Activated naive CD4-positive, alpha-beta T cell treated with anti-CD3 and anti-CD28 coated beads, Interleukin-2, amount 50 U/mL, for 24 hours (primary cell): ENCODE measurements around the gene CHST13.

ENCODE experiments used
- H3K27ac Mint-ChIP-seq: one replicate; pipeline ENCODE4 v1.8.0; 2021; ENCODE audit warnings: mild to moderate bottlenecking, mixed read lengths
- H3K27me3 Mint-ChIP-seq: one replicate; pipeline ENCODE4 v1.8.0; 2021; ENCODE audit warnings: mixed read lengths
- H3K36me3 Mint-ChIP-seq: one replicate; pipeline ENCODE4 v1.8.0; 2021; ENCODE audit warnings: mixed read lengths
- H3K4me1 Mint-ChIP-seq: one replicate; pipeline ENCODE4 v1.8.0; 2021; ENCODE audit warnings: mixed read lengths
- H3K4me3 Mint-ChIP-seq: one replicate; pipeline ENCODE4 v1.8.0; 2021; ENCODE audit warnings: mild to moderate bottlenecking, mixed read lengths
- H3K9me3 Mint-ChIP-seq: one replicate; pipeline ENCODE4 v1.8.0; 2021; ENCODE audit warnings: mixed read lengths

The CHST13 gene

DNA sequence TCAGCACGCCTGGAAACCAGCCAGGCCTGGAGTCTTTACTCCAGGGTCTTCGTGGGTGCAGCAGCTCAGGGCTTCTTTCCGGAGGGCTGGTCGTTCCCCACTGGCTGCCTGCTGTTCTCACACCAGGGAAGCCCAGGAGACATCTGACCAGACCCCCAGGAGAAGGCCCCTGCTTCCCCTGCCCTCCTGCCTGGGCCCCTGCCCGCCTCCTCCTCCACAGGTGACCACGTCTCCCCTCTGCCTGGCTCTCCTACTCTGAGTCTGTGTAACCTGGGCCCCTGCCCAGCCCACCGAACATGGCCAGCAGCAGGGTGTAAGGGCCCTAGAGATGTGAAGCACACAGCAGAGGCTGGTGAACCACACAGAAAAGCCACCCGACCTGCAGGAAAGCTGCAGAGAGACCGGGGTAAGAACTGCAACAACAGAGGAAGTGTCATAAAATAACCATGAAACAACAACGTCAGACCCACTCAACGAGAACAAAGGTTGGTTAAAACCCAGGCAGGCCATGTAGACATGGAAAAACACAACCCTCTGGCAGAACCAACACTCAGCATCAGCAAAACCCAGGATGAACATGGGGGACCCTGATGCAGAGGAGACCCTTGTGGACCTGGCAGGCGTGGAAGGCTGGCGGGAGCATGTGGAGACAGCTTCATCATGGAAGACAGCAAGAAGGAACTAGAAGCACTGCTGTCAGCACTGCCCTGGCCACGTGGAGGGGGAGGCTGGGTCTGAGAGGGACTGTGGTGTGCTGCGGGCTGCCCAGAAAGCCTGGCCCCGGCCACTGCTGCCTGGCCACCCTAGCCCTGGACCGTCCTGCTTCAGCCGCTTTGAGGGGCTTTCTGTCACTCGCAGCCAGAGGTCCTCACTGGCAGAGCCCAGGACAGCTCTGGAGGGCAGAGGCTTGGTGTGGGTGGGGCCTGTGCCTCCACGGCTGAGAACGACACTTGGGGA lies 26.8 kb upstream of the CHST13 start:
- no peaks in the 10 kb centered on the region for H3K27me3 Mint-ChIP-seq
- H3K27ac Mint-ChIP-seq = no peak overlapping the region
- no peaks in the 10 kb centered on the region for H3K9me3 Mint-ChIP-seq
- H3K4me3 Mint-ChIP-seq = no peak overlapping the region
- no peaks in the 10 kb centered on the region for H3K4me1 Mint-ChIP-seq
- H3K36me3 Mint-ChIP-seq = no peaks in the 10 kb centered on the region

DNA sequence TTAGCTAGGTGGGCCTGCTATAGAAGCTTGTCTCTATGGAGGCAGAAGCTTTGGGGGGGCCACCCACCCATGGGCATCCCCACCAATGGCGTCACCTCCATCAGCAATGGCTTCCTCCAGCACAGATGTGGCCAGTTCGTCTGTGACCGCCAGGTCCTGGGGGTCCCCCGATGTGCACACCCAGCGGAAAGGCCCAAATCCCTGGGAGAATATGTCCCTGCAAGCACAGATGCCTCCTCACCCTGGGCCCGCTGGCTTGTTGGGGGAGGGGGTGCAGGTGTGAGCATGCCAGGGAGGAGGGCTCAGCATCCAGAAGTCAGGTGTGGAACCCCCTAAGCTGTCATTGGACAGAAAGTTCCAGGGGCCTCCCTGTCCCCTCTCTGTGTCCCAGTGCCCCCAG lies 26.0 kb upstream of the CHST13 start:
- Mint-ChIP-seq H3K9me3 (no peaks in the 10 kb centered on the region), H3K4me1 (no peaks in the 10 kb centered on the region), H3K27ac (no peak overlapping the region), H3K27me3 (no peaks in the 10 kb centered on the region), H3K36me3 (no peaks in the 10 kb centered on the region), H3K4me3 (no peak overlapping the region)

DNA sequence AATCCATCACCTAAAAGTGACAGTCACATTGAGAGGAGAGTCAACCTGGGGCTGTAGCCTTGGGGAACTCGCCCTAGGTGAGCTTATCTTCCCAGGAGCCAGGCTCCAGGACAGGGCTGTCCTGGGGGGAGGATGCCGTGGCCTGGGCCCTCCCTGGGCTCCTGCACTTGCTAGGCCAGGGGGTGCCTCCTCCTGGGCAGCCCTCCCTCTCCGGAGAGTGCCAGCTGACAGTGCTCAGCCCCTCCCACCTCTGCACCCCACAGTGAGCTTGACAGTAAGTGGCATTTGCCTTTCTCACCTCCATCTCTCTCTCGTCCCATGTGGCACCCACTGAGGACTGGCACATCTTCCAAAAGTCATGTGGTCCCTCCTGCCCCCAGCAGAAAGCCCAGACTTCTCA lies 25.5 kb upstream of the CHST13 start:
- Mint-ChIP-seq H3K4me1 (no peaks in the 10 kb centered on the region), H3K9me3 (no peaks in the 10 kb centered on the region), H3K27ac (no peak overlapping the region), H3K4me3 (no peak overlapping the region), H3K27me3 (no peaks in the 10 kb centered on the region), H3K36me3 (no peaks in the 10 kb centered on the region)

DNA sequence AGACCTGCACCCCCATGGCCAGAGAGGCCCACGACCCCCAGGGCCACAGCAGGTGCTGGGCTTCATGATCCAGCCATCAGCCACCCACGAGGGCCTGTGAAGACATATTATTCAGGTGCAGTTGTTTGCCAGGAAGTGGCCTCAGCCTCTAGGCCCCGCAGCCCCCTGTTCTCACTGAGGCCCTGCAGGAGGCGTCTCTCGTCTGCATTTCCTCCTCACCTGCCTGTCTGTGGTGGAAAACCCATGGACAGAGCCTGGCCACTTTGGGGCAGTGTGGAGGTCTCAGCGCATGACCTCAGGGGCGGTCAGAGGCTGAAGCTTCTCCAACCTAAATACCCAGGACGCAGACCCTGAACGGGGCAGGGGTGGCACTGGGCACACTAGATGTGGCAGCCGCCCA lies 25.0 kb upstream of the CHST13 start:
- Mint-ChIP-seq H3K36me3 (no peaks in the 10 kb centered on the region), H3K9me3 (no peaks in the 10 kb centered on the region), H3K27ac (no peak overlapping the region), H3K4me3 (no peak overlapping the region), H3K4me1 (no peaks in the 10 kb centered on the region), H3K27me3 (no peaks in the 10 kb centered on the region)

DNA sequence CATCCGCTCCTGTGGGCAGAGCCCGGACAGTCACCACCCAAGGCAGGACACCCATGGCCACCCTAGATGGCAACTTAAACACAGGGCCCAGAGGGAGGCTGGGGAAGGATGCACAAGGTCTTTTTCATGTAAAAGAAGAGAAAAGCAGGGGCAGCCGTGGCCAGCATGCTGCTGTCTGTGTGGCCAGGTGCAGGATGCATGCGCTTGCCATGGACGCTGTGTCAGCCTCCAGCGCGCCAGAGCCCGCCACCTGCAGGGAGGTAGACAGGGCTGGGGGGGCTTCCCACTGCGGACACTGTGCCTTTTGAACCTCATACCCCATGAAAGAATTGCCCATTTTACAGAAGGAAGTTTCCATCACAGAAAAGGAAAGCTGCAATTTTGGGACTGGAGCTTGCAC lies 24.6 kb upstream of the CHST13 start:
- no peak overlapping the region for H3K4me3 Mint-ChIP-seq
- H3K9me3 Mint-ChIP-seq = no peaks in the 10 kb centered on the region
- H3K36me3 Mint-ChIP-seq = no peaks in the 10 kb centered on the region
- no peak overlapping the region for H3K27ac Mint-ChIP-seq
- H3K4me1 Mint-ChIP-seq = no peaks in the 10 kb centered on the region
- no peaks in the 10 kb centered on the region for H3K27me3 Mint-ChIP-seq

DNA sequence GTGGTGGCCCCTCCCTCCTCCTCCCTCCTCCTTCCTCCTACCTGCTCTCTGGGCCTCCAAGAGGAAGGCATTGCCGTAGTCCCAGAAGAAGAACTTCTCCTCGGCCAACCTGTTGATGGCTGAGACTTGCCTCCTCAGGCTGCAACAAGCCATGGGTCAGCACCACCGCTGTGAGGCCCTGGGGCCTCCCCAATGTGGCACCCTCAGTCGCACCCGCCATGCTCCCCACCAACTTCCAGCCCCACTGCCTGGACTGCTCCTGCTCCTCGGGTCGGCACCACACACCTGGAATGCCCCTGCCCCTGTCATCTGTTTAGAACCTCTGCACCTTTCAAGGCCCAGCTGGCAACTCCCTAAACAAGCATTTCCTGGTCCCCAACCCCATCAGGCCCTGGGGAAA lies 23.9 kb upstream of the CHST13 start:
- Mint-ChIP-seq H3K4me3 (no peak overlapping the region), H3K27me3 (no peaks in the 10 kb centered on the region), H3K4me1 (no peaks in the 10 kb centered on the region), H3K27ac (no peak overlapping the region), H3K9me3 (no peaks in the 10 kb centered on the region), H3K36me3 (no peaks in the 10 kb centered on the region)

DNA sequence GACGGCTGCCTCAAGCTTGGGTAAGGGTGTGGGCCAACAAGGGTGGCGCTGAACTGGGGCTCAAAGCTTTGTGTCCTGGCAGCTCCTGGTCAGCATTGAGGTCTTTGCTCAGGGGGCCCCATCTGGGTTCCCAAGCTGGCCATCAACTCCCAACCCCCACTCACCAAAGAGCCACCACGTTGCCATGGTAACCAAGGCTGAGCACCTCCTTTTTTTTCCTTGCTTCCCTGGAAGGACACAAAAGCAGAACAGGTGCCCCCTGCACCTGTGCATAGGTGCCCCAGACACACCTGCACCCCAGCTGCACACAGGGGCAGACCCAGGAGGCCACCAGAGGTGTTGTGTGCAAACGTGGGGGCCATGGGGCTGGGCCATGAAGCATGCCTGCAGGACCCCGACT lies 22.9 kb upstream of the CHST13 start:
- no peaks in the 10 kb centered on the region for H3K36me3 Mint-ChIP-seq
- H3K27ac Mint-ChIP-seq = no peak overlapping the region
- H3K9me3 Mint-ChIP-seq = no peaks in the 10 kb centered on the region
- H3K4me1 Mint-ChIP-seq = no peaks in the 10 kb centered on the region
- peaks cover 3% of the 10 kb centered on the region for H3K27me3 Mint-ChIP-seq
- no peak overlapping the region for H3K4me3 Mint-ChIP-seq

DNA sequence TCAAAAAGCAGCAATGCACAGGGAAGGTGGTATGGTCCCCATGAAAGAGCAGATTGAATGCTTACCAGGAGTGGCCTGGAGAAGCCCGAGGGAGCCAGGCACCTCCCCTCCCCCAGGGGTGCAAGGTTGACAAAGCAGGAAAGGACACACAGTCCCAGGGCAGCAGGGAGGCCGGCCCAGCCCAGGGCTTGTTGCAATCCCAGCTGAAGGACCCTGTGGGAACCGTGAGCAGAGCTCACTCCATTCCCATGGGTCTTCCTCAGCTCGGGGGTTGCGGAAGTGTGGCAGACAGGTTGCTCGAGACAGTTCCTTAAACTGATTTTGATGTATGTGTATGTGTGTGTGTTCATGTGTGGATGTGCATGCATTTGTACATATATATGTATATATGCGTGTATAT lies 22.2 kb upstream of the CHST13 start:
- Mint-ChIP-seq H3K9me3 (no peaks in the 10 kb centered on the region), H3K4me3 (no peak overlapping the region), H3K4me1 (no peaks in the 10 kb centered on the region), H3K27me3 (peaks cover 3% of the 10 kb centered on the region), H3K27ac (no peak overlapping the region), H3K36me3 (no peaks in the 10 kb centered on the region)

DNA sequence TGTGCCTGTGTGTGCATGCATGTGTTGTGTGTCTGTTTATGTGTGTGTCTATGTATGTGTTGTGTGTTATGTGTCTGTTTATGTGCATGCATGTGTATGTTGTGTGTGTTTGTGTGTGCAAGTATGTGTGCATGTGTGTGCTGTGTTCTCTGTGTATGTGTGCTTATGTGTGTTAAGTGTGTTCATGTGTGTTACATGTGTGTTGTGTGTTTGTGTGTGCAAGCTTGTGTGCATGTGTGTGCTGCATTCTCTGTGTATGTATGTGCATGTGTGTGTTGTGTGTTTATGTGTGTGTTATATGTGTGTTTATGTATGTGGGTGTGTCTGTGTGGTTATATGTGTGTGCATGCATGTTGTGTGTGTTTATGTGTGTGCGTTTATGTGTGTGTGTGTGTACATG lies 21.3 kb upstream of the CHST13 start:
- Mint-ChIP-seq H3K9me3 (no peaks in the 10 kb centered on the region), H3K4me1 (no peaks in the 10 kb centered on the region), H3K27ac (no peak overlapping the region), H3K4me3 (no peak overlapping the region), H3K27me3 (peaks cover 3% of the 10 kb centered on the region), H3K36me3 (no peaks in the 10 kb centered on the region)

DNA sequence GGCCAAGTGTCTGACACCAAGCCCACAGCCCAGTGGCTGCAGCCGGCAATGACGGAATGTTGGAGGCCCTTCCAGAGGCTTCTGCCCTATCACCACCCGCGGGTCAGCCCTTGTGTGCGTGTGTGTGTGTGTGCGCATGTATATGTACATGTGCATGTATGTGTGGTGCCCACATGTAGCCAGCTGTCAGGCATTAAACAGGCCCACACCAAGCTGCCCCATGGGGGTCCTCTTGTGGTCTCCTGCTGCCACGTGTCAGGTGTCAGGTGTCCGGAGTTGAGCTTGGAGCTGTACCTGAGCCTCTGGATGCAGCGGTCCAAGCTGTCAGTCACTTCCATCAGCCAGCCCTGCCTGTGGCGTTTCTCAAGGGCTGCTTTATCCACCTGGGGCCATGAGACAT lies 20.3 kb upstream of the CHST13 start:
- Mint-ChIP-seq H3K36me3 (no peaks in the 10 kb centered on the region), H3K27me3 (peaks cover 3% of the 10 kb centered on the region), H3K4me1 (no peaks in the 10 kb centered on the region), H3K27ac (no peak overlapping the region), H3K9me3 (no peaks in the 10 kb centered on the region), H3K4me3 (no peak overlapping the region)

DNA sequence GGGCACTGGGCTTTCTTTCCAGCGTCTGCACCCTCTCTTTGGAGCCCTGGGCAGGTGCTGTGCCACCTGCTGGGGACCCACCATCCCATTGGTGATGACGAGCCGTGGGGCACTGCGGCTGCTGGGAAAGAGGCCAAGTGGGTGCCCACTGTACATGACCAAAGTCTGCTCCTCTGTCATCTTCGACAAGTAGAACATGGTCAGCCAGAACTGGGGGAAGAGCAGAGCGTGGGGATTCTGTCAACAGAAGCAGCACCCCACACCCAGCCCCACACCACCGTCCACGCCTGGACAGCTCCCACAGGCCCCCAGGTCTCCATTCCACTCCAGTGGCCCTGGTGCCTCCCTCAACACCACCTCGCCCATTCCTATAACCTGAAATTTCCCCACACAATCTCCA lies 16.1 kb upstream of the CHST13 start:
- Mint-ChIP-seq H3K4me3 (no peak overlapping the region), H3K36me3 (no peaks in the 10 kb centered on the region), H3K4me1 (no peaks in the 10 kb centered on the region), H3K9me3 (no peaks in the 10 kb centered on the region), H3K27ac (no peak overlapping the region), H3K27me3 (peaks cover 3% of the 10 kb centered on the region)

DNA sequence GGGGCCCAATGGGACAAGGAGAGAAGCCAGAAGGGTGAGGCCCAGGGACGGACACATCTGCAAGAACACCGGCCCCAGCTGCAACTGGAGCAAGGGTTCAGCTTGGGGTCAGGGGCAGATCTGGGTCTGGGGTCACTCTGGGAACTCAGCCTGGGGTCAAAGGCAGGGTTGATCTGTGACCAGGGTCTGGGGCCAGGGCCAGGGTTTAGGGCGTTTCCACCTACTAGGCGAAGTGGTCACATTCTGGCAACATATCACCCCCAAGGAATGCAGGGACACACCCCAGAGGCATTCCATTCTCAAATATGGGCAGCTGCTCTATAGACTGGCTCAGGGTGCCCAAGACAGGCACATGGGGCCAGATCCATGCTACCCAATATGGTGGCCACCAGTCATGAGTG lies 15.4 kb upstream of the CHST13 start:
- Mint-ChIP-seq H3K27me3 (peaks cover 3% of the 10 kb centered on the region), H3K36me3 (no peaks in the 10 kb centered on the region), H3K4me3 (no peak overlapping the region), H3K27ac (no peak overlapping the region), H3K9me3 (no peaks in the 10 kb centered on the region), H3K4me1 (no peaks in the 10 kb centered on the region)

DNA sequence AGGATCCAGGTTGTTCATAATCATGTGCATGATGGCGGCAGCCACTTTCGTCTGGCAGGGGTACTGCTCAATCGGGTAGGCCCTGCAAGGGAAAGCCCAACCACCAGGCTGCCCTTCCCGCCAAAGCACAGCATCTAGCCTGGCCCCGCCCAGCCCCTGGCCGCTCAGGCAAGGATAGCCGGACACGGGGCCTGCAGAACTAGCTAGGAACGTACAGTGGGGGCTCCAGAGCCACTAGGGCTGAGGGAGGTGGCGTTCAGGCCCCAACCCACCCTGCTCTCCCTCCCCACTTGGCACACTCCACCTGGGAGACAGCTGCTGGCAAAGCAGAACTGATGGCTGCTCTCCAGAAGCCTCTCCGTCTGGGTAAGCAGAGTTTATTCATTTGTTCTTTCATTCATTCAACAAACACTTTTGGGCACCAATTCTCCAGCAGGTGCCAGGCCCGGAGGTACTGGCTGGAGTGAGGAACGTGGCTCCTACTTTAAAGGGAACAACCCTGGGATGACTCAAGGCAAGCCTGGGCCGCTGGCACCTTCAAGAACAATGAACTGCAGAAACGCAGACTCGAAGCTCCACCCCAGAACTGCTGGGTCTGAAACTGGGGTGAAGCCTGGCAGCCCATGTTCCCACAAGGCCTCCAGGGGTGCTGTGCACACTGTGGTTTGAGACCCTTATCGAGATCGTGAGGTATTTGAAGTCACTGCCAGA lies 14.2 kb upstream of the CHST13 start:
- no peak overlapping the region for H3K27ac Mint-ChIP-seq
- peaks cover 3% of the 10 kb centered on the region for H3K27me3 Mint-ChIP-seq
- no peak overlapping the region for H3K4me3 Mint-ChIP-seq
- H3K4me1 Mint-ChIP-seq = no peaks in the 10 kb centered on the region
- no peaks in the 10 kb centered on the region for H3K36me3 Mint-ChIP-seq
- H3K9me3 Mint-ChIP-seq = no peaks in the 10 kb centered on the region

DNA sequence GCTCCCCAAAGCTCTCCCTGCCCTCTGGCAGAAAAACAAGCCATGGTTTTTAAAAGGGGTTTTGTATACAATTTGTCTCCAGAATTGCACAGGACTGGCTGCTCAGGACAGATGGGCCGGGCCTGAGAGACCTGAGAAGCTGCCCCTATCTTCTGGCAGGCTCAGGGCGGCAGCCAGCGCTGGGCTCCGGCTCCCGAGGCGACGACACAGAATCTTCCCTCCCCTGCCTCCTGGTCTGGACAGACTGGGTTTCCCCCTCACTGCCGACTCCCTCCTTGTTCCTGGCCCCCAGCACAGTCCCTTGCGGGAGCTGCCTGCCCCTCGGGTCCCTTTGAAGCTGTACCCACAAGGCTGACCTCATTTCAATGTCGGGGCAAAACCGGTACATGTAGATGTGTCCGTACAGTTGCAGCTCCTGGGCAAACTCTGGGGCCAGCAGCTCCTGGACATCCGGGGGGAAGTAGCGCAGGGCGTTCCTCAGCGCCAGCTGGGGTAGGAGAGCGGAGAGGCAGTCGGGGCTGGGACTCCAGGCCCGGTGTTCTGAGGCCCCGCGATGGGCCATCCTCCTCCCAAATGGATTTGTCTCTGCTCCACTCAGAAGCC lies 13.5 kb upstream of the CHST13 start:
- no peak overlapping the region for H3K4me3 Mint-ChIP-seq
- H3K27ac Mint-ChIP-seq = no peak overlapping the region
- H3K27me3 Mint-ChIP-seq = no peaks in the 10 kb centered on the region
- H3K36me3 Mint-ChIP-seq = no peaks in the 10 kb centered on the region
- no peaks in the 10 kb centered on the region for H3K4me1 Mint-ChIP-seq
- no peaks in the 10 kb centered on the region for H3K9me3 Mint-ChIP-seq

DNA sequence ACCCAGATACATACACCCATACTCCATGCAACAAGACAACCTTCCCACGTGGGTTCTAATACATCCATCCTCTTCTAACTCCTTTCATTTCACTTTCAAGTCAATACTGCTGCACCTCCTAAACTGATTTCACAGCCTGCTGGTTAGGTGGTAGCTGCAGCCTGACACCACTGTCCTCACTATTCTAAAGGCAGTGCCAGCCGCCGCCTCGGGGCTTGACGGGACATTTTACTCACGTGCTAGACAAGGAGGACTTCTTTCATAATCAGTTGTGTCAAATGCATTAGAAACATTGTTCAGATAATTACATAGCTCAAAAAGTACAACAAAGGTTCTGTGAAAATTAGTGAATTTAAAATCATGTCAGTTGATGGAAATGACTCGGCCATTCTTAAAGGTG lies 12.7 kb upstream of the CHST13 start:
- Mint-ChIP-seq H3K36me3 (no peaks in the 10 kb centered on the region), H3K27ac (no peak overlapping the region), H3K4me3 (no peak overlapping the region), H3K4me1 (no peaks in the 10 kb centered on the region), H3K27me3 (no peaks in the 10 kb centered on the region), H3K9me3 (no peaks in the 10 kb centered on the region)

DNA sequence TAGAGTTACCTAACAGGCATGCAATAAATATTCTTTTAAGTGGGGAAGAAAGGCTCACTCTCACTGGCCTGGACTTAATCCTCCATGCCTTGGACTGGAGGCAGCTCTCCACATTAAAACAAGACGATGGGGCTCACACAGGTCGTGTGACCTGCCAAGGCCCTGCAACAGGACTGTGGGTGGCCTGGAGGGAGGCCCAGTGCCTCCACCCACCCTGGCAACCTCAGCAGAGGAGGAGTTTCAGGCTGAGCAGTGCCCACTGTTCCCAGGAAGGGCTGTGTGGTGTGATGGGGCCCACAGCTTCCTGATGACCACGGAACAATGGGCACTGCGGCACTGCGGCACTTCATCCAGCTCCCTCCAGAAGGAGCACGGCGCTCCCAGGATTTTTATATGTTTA lies 11.9 kb upstream of the CHST13 start:
- no peak overlapping the region for H3K27ac Mint-ChIP-seq

More for the DNA sequence above, 11.9 kb upstream of the CHST13 start:
- H3K27me3 Mint-ChIP-seq = no peaks in the 10 kb centered on the region
- H3K9me3 Mint-ChIP-seq = no peaks in the 10 kb centered on the region
- no peaks in the 10 kb centered on the region for H3K36me3 Mint-ChIP-seq
- H3K4me3 Mint-ChIP-seq = no peak overlapping the region
- H3K4me1 Mint-ChIP-seq = no peaks in the 10 kb centered on the region
